Lower leg skin (tissue), 3 donors: ENCODE results near the gene KIRREL3.
"Not testable (repeated sequence)": the region's sequence is repeated elsewhere in the genome, so short reads cannot be mapped to it uniquely, and the experiment has no call there.

ENCODE experiments used
- CTCF ChIP-seq, 3 donors: fragments of 450-650 bp; IDR thresholded peaks; one replicate each; pipeline ENCODE4 v1.5.1; 2016; ENCODE audit warnings: antibody characterized with exemption in 3 of 3, mild to moderate bottlenecking in 3 of 3, moderate library complexity in 2 of 3
- POLR2A ChIP-seq, 2 donors: fragments of 450-650 bp; IDR thresholded peaks; one replicate each; pipeline ENCODE4 v1.6.1; 2016 to 2017; ENCODE audit warnings: antibody characterized with exemption in 2 of 2, mild to moderate bottlenecking in 1 of 2, moderate library complexity in 1 of 2

GRCh38 chr11:126952533-126952932 lies 48.0 kb downstream of the KIRREL3 start:
- TF ChIP-seq CTCF, POLR2A (IDR thresholded peaks at IDR 0.05): not testable (repeated sequence)
